ENCODE data around the gene CST9.

DNA sequence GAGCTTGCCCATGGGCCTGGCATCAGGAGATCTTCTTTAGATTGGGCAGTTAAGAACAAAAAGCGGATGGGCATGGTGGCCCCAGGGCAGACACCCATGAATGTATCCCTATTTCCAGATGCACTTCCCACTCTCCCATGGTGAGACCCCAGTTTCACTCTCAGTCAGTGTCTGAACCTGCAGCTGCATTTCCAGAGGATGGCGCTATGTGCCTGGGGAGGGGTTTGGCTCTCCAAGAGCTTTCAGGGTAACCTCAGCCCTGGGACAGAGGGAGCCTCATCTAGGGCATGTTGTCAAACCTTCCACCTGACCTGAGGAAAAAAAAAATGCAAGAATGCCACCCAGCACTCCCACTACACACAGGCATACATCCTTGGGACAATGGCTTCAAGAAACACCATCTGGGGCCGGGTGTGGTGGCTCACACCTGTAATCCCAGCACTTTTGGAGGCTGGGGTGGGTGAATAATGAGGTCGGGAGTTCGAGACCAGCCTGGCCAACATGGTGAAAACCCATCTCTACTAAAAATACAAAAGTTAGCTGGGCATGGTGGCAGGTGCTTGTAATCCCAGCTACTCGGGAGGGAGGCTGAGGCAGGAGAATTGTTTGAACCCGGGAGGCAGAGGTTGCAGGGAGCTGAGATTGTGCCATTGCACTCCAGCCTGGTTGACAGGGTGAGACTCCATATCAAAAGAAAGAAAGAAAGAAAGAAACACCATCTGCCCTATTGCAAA is 39.4 kb downstream of the CST9 start:
- no peak for TF ChIP-seq CTCF (IDR thresholded peaks at IDR 0.05; ENCODE audit: poor library complexity)
- TF ChIP-seq EZH2phosphoT487 (IDR thresholded peaks at IDR 0.05; ENCODE audit: low read depth, severe bottlenecking, unreplicated experiment): no peak

Data from hepatocyte (in vitro differentiated cells).